HG03442 (cell line): ENCODE data around the gene GRID2.

ENCODE experiments used
- ATAC-seq: cut with Tn5 transposase; IDR thresholded peaks from one replicate; pipeline ENCODE4 v1.9.1; 2021; ENCODE audit warnings: mild to moderate bottlenecking, moderate library complexity; ENCODE audit not compliant: unreplicated experiment

GRID2 gene

GRCh38 chr4:92520563-92520962 is 216.8 kb downstream of the GRID2 start:
- ATAC-seq: no peak

GRCh38 chr4:92521941-92522340 is 218.2 kb downstream of the GRID2 start:
- no peak for ATAC-seq

GRCh38 chr4:92522356-92522755 is 218.6 kb downstream of the GRID2 start:
- no peak for ATAC-seq

GRCh38 chr4:92524131-92524530 is 220.4 kb downstream of the GRID2 start:
- no peak for ATAC-seq

- ATAC-seq: no peak
Measured at GRCh38 chr4:92528541-92528940, 224.8 kb downstream of the GRID2 start.

- no peak for ATAC-seq
Measured at GRCh38 chr4:92529510-92529909, 225.7 kb downstream of the GRID2 start.

- ATAC-seq: no peak
Measured at GRCh38 chr4:92535599-92535998, 231.8 kb downstream of the GRID2 start.

- no peak for ATAC-seq
Measured at GRCh38 chr4:92551616-92552015, 247.8 kb downstream of the GRID2 start.

- no peak for ATAC-seq
Measured at GRCh38 chr4:92566269-92566668, 262.5 kb downstream of the GRID2 start.

GRCh38 chr4:92580816-92581215 is 277.1 kb downstream of the GRID2 start:
- no peak for ATAC-seq

GRCh38 chr4:92599044-92599443 is 295.3 kb downstream of the GRID2 start:
- ATAC-seq: no peak

GRCh38 chr4:92600638-92601037 is 296.9 kb downstream of the GRID2 start:
- no peak for ATAC-seq

GRCh38 chr4:92606227-92606626 is 302.5 kb downstream of the GRID2 start:
- no peak for ATAC-seq

- ATAC-seq: no peak
Measured at GRCh38 chr4:92615049-92615448, 311.3 kb downstream of the GRID2 start.

GRCh38 chr4:92618968-92619367 is 315.2 kb downstream of the GRID2 start:
- ATAC-seq: no peak

GRCh38 chr4:92629302-92629701 is 325.5 kb downstream of the GRID2 start:
- no peak for ATAC-seq

- no peak for ATAC-seq
Measured at GRCh38 chr4:92634882-92635281, 331.1 kb downstream of the GRID2 start.

GRCh38 chr4:92636038-92636806 is 332.5 kb downstream of the GRID2 start:
- no peak for ATAC-seq

GRCh38 chr4:92641409-92641808 is 337.6 kb downstream of the GRID2 start:
- ATAC-seq: no peak

- ATAC-seq: no peak
Measured at GRCh38 chr4:92646826-92647225, 343.1 kb downstream of the GRID2 start.

GRCh38 chr4:92651536-92651935 is 347.8 kb downstream of the GRID2 start:
- ATAC-seq: no peak

GRCh38 chr4:92654084-92654483 is 350.3 kb downstream of the GRID2 start:
- ATAC-seq: no peak

GRCh38 chr4:92657695-92658094 is 353.9 kb downstream of the GRID2 start:
- ATAC-seq: no peak
